GM12891 (cell line): ENCODE measurements around the gene WIPF1.

ENCODE experiments used
- PAX5 ChIP-seq: IDR thresholded peaks from 2 replicates; pipeline ENCODE4 v1.6.1; 2011; ENCODE audit warnings: low read length, moderate library complexity, mild to moderate bottlenecking; ENCODE audit not compliant: insufficient read depth, severe bottlenecking
- POLR2A ChIP-seq: IDR thresholded peaks from 2 replicates; pipeline ENCODE4 v1.6.1; 2011; ENCODE audit warnings: low read depth, low read length, control low read depth
- POLR2AphosphoS5 ChIP-seq: IDR thresholded peaks from 2 replicates; pipeline ENCODE4 v1.6.1; 2011; ENCODE audit warnings: low read depth, low read length, control low read depth
- POU2F2 ChIP-seq: IDR thresholded peaks from 2 replicates; pipeline ENCODE4 v1.6.1; 2011; ENCODE audit warnings: low read depth, mild to moderate bottlenecking, control low read depth, low read length, moderate library complexity
- SPI1 ChIP-seq: IDR thresholded peaks from 2 replicates; pipeline ENCODE4 v1.6.1; 2011; ENCODE audit warnings: low read depth, low read length, control low read depth
- TAF1 ChIP-seq: IDR thresholded peaks from 2 replicates; pipeline ENCODE4 v1.6.1; 2011; ENCODE audit warnings: low read depth, low read length, control low read depth

DNA sequence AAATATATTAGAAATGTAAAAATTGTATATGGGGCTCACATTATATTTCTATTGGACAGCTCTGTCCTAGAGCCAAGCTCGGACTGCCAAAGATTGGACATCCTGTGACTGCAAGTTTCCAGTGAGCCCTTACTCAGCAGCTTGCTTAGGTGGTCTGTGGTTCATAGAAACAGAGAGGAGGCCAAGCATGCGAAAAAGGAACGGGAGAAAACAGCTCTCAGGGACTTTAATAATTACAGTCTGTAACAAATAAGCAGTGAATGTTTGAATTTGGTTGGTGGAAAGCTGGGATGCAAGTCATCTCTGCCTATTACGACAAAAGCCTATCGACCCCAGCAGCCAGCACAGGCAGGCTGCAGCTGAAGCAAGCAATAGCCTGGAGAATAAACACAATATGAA is 35.6 kb downstream of the WIPF1 start:
- TF ChIP-seq POU2F2 (no peak), TAF1 (no peak), POLR2AphosphoS5 (no peak), POLR2A (no peak), SPI1 (no peak), PAX5 (no peak)
